ENCODE data around the gene GAGE12D. TPM values are rescaled to one million over a fixed set of nuclear protein-coding genes. Genes with fewer than 3 reads are reported as not detected.

Gene GAGE12D
- total RNA-seq, 1 experiment from 2014 or later = not detected

Other genes starting within 250 kb of the GAGE12D start
- not detected in 3 replicates for gene GAGE10, start 238.1 kb upstream of the GAGE12D start, total RNA-seq (2021)
- not detected in 3 replicates for gene GAGE12J, start 219.7 kb upstream of the GAGE12D start, total RNA-seq (2021)
- gene GAGE13, start 210.2 kb upstream of the GAGE12D start, total RNA-seq (2021) = 0.39 TPM in 1 of 3 replicates, not detected in the others
- not detected in 3 replicates for gene GAGE12C, start 9.6 kb upstream of the GAGE12D start, total RNA-seq (2021)
- gene GAGE12E, start 9.6 kb downstream of the GAGE12D start, total RNA-seq (2021) = not detected in 3 replicates
- gene GAGE12F, start 19.1 kb downstream of the GAGE12D start, total RNA-seq (2021) = 0.82 TPM in 1 of 3 replicates, not detected in the others
- gene GAGE12G, start 28.7 kb downstream of the GAGE12D start, total RNA-seq (2021) = not detected in 3 replicates
- gene GAGE12H, start 38.2 kb downstream of the GAGE12D start, total RNA-seq (2021) = not detected in 3 replicates
- gene GAGE2A, start 47.8 kb downstream of the GAGE12D start, total RNA-seq (2021) = 0.62 to 0.83 TPM in 2 of 3 replicates, not detected in the other
- gene GAGE1, start 57.3 kb downstream of the GAGE12D start, total RNA-seq (2021) = 1.2 TPM in 1 of 3 replicates, not detected in the others
- not detected in 3 replicates for gene PAGE1, start 154.3 kb downstream of the GAGE12D start, total RNA-seq (2021)

All from WTC11 (cell line).